GM23338 (cell line): Measurements from ENCODE around the gene TSPAN3. TPM values are rescaled to one million over a fixed set of nuclear protein-coding genes. Genes with fewer than 3 reads are reported as not detected.

Source experiments
- ATAC-seq: fragments of 200-7000 bp; cut with Tn5 transposase; 3 replicates; pipeline ENCODE4 v1.9.1; 2020
- DNase-seq: peaks from one replicate; pipeline ENCODE4 v3.0.0-alpha.2; 2015; ENCODE audit warnings: low spot score
- H2AFZ ChIP-seq: fragments of 200-600 bp; sonication (generic); 2 replicates; pipeline ENCODE4 v1.8.0; 2016; ENCODE audit warnings: antibody characterized with exemption, mild to moderate bottlenecking, moderate library complexity
- H3F3A ChIP-seq: fragments of 200-600 bp; sonication (generic); replicated peaks from 2 replicates; pipeline ENCODE4 v1.8.0; 2017; ENCODE audit warnings: antibody characterized with exemption, mixed run types, low read depth
- H3K27ac ChIP-seq: fragments of 200-600 bp; sonication (generic); 2 replicates; pipeline ENCODE4 v1.6.1; 2016; ENCODE audit warnings: low read depth
- H3K27me3 ChIP-seq: fragments of 200-600 bp; sonication (generic); 2 replicates; pipeline ENCODE4 v1.8.0; 2016; ENCODE audit warnings: mild to moderate bottlenecking, mixed run types, moderate library complexity; ENCODE audit not compliant: insufficient read depth
- H3K36me3 ChIP-seq: fragments of 200-600 bp; sonication (generic); 2 replicates; pipeline ENCODE4 v1.8.0; 2016; ENCODE audit warnings: mild to moderate bottlenecking; ENCODE audit not compliant: insufficient read depth
- H3K4me1 ChIP-seq: fragments of 200-600 bp; sonication (generic); 2 replicates; pipeline ENCODE4 v1.8.0; 2016; ENCODE audit warnings: mild to moderate bottlenecking, moderate library complexity; ENCODE audit not compliant: insufficient read depth
- H3K4me2 ChIP-seq: fragments of 200-600 bp; sonication (generic); 2 replicates; pipeline ENCODE4 v1.7.1; 2017; ENCODE audit warnings: mixed run types
- H3K4me3 ChIP-seq: fragments of 200-600 bp; sonication (generic); 2 replicates; pipeline ENCODE4 v1.6.1; 2016; ENCODE audit warnings: mixed run types
- H3K79me2 ChIP-seq: fragments of 200-600 bp; sonication (generic); replicated peaks from 2 replicates; pipeline ENCODE4 v1.8.0; 2017; ENCODE audit warnings: mild to moderate bottlenecking; ENCODE audit not compliant: insufficient read depth
- H3K9me2 ChIP-seq: fragments of 200-600 bp; sonication (generic); 2 replicates; pipeline ENCODE4 v1.8.0; 2017; ENCODE audit not compliant: insufficient read depth
- H4K20me1 ChIP-seq: fragments of 200-600 bp; sonication (generic); replicated peaks from 2 replicates; pipeline ENCODE4 v1.8.0; 2017; ENCODE audit warnings: mild to moderate bottlenecking; ENCODE audit not compliant: insufficient read depth
- H3K27ac Mint-ChIP-seq: 2 replicates; pipeline ENCODE4 v1.8.0; 2020; ENCODE audit warnings: inconsistent platforms, mild to moderate bottlenecking, moderate library complexity, mixed read lengths
- H3K27me3 Mint-ChIP-seq: 3 replicates; pipeline ENCODE4 v1.8.0; 2022; ENCODE audit warnings: low read depth, mild to moderate bottlenecking, moderate library complexity, mixed read lengths, inconsistent platforms; ENCODE audit not compliant: insufficient read depth, poor library complexity
- H3K36me3 Mint-ChIP-seq: 3 replicates; pipeline ENCODE4 v1.8.0; 2021; ENCODE audit warnings: low read depth, mild to moderate bottlenecking, inconsistent platforms, moderate library complexity, mixed read lengths
- H3K4me1 Mint-ChIP-seq: 3 replicates; pipeline ENCODE4 v1.8.0; 2020; ENCODE audit warnings: mild to moderate bottlenecking, inconsistent platforms, mixed read lengths
- H3K4me3 Mint-ChIP-seq: 3 replicates; pipeline ENCODE4 v1.8.0; 2021; ENCODE audit warnings: moderate library complexity, mild to moderate bottlenecking, inconsistent platforms, mixed read lengths
- H3K9me3 Mint-ChIP-seq: 3 replicates; pipeline ENCODE4 v1.8.0; 2020; ENCODE audit warnings: moderate library complexity, mild to moderate bottlenecking, inconsistent platforms, mixed read lengths
- CREB1 ChIP-seq: fragments of 250-450 bp; sonication (Bioruptor Pico); IDR thresholded peaks from 2 replicates; pipeline ENCODE4 v1.5.0; 2020; ENCODE audit warnings: low read depth, mild to moderate bottlenecking, moderate library complexity
- CTCF ChIP-seq, 2 experiments: fragments of 200-600 bp in 1 of 2; sonication (generic) in 1 of 2; conservative IDR thresholded peaks; 2 replicates each; pipeline versions ENCODE4 v1.5.1 to v1.6.1; 2016 to 2017; ENCODE audit warnings: antibody characterized with exemption in 2 of 2, low read depth in 2 of 2, mild to moderate bottlenecking in 2 of 2, moderate library complexity in 1 of 2
- ETS1 ChIP-seq: IDR thresholded peaks from 2 replicates; pipeline ENCODE4 v1.6.1; 2016; ENCODE audit warnings: antibody characterized with exemption
- EZH2 ChIP-seq: fragments of 200-600 bp; sonication (generic); IDR thresholded peaks from one replicate; pipeline ENCODE4 v1.8.0; 2017; ENCODE audit warnings: antibody characterized with exemption, mild to moderate bottlenecking, low read depth; ENCODE audit not compliant: unreplicated experiment
- EZH2phosphoT487 ChIP-seq: fragments of 200-600 bp; sonication (generic); IDR thresholded peaks from one replicate; pipeline ENCODE4 v1.8.1; 2018; ENCODE audit warnings: antibody characterized with exemption; ENCODE audit not compliant: unreplicated experiment
- JUNB ChIP-seq: IDR thresholded peaks from one replicate; pipeline ENCODE4 v1.6.1; 2016; ENCODE audit warnings: antibody characterized with exemption; ENCODE audit not compliant: unreplicated experiment
- NANOG ChIP-seq: IDR thresholded peaks from 2 replicates; pipeline ENCODE4 v1.6.1; 2016; ENCODE audit warnings: antibody characterized with exemption, borderline replicate concordance
- POLR2AphosphoS5 ChIP-seq: IDR thresholded peaks from 2 replicates; pipeline ENCODE4 v1.6.1; 2016; ENCODE audit warnings: antibody characterized with exemption, low read depth
- REST ChIP-seq: IDR thresholded peaks from one replicate; pipeline ENCODE4 v1.6.1; 2018; ENCODE audit warnings: antibody characterized with exemption; ENCODE audit not compliant: unreplicated experiment
- STAT1 ChIP-seq: IDR thresholded peaks from one replicate; pipeline ENCODE4 v1.6.1; 2016; ENCODE audit warnings: antibody characterized with exemption; ENCODE audit not compliant: unreplicated experiment
- ZNF114 ChIP-seq: fragments of 250-450 bp; sonication (Bioruptor Pico); IDR thresholded peaks from 2 replicates; pipeline ENCODE4 v1.5.0; 2020; ENCODE audit warnings: mild to moderate bottlenecking, moderate library complexity
- ZNF331 ChIP-seq: fragments of 250-450 bp; sonication (Bioruptor Pico); IDR thresholded peaks from 2 replicates; pipeline ENCODE4 v1.5.0; 2020; ENCODE audit warnings: low read depth, mild to moderate bottlenecking, moderate library complexity
- polyA plus RNA-seq: library from polyadenylated mRNA; unstranded; fragments of >200 nt; fragmentation: Nextera tagmentation; extraction: Ambion mirVana; gene quantifications from 2 replicates; pipeline ENCODE4 v1.2.1, GENCODE V29; 2016
- total RNA-seq: library from RNA; depleted of rRNA; stranded (reverse); fragments of >200 nt; shearing (Covaris generic); gene quantifications from 2 replicates; pipeline ENCODE4 v1.2.3, GENCODE V29; 2014

Gene TSPAN3
- total and polyA plus RNA-seq, 2 experiments from 2014 or later, result 72.5 to 159 TPM

GRCh38 chr15:76994496-76994895 lies 76.4 kb downstream of the TSPAN3 start:
- no peaks in the 10 kb centered on the region for H3K27me3 ChIP-seq
- no peaks in the 10 kb centered on the region for H3F3A ChIP-seq
- H2AFZ ChIP-seq, result no peak overlapping the region
- no peak overlapping the region for H3K27ac ChIP-seq
- Mint-ChIP-seq H3K4me3 (no peak overlapping the region), H3K36me3 (no peaks in the 10 kb centered on the region), H3K9me3 (no peaks in the 10 kb centered on the region), H3K27me3 (peaks cover 5% of the 10 kb centered on the region), H3K4me1 (no peaks in the 10 kb centered on the region; the same call in 2 of the 3 replicates), H3K27ac (no peak overlapping the region)
- H3K4me2 ChIP-seq, result no peak overlapping the region
- DNase-seq (no peak), ATAC-seq (no peak)
- no peak for TF ChIP-seq POLR2AphosphoS5
- TF ChIP-seq CREB1, result no peak
- H3K36me3 ChIP-seq, result no peaks in the 10 kb centered on the region
- no peaks in the 10 kb centered on the region for H4K20me1 ChIP-seq
- no peaks in the 10 kb centered on the region for H3K4me1 ChIP-seq
- no peaks in the 10 kb centered on the region for H3K79me2 ChIP-seq
- no peak overlapping the region for H3K4me3 ChIP-seq
- no peaks in the 10 kb centered on the region for H3K9me2 ChIP-seq

- H3K4me3 Mint-ChIP-seq, result no peak overlapping the region
- no peak overlapping the region for H3K27ac Mint-ChIP-seq
- peaks cover 3% of the 10 kb centered on the region for H3K27me3 Mint-ChIP-seq
- Histone ChIP-seq H2AFZ (no peak overlapping the region), H4K20me1 (no peaks in the 10 kb centered on the region), H3K4me2 (no peak overlapping the region), H3K9me2 (no peaks in the 10 kb centered on the region), H3F3A (no peaks in the 10 kb centered on the region), H3K4me1 (no peaks in the 10 kb centered on the region), H3K4me3 (no peak overlapping the region), H3K79me2 (no peaks in the 10 kb centered on the region), H3K27ac (no peak overlapping the region), H3K36me3 (no peaks in the 10 kb centered on the region), H3K27me3 (no peaks in the 10 kb centered on the region)
- no peaks in the 10 kb centered on the region for H3K9me3 Mint-ChIP-seq
- TF ChIP-seq NANOG (no peak), POLR2AphosphoS5 (no peak)
- H3K36me3 Mint-ChIP-seq, result no peaks in the 10 kb centered on the region
- peaks cover under 1% of the 10 kb centered on the region for H3K4me1 Mint-ChIP-seq
- ATAC-seq (no peak), DNase-seq (no peak)
These were observed 76.9 kb downstream of the TSPAN3 start for GRCh38 chr15:76994001-76994400.

- Histone ChIP-seq H3K36me3 (no peaks in the 10 kb centered on the region), H3K27me3 (no peaks in the 10 kb centered on the region), H3K4me1 (no peaks in the 10 kb centered on the region), H4K20me1 (no peaks in the 10 kb centered on the region), H3K4me3 (no peak overlapping the region), H2AFZ (no peak overlapping the region), H3K27ac (no peak overlapping the region), H3K9me2 (no peaks in the 10 kb centered on the region), H3F3A (no peaks in the 10 kb centered on the region), H3K79me2 (no peaks in the 10 kb centered on the region), H3K4me2 (no peak overlapping the region)
- H3K4me3 Mint-ChIP-seq, result no peak overlapping the region
- H3K4me1 Mint-ChIP-seq, result peaks cover 8% of the 10 kb centered on the region
- ATAC-seq (no peak), DNase-seq (no peak)
- H3K9me3 Mint-ChIP-seq, result no peaks in the 10 kb centered on the region
- H3K27me3 Mint-ChIP-seq, result peaks cover 2% of the 10 kb centered on the region
- H3K27ac Mint-ChIP-seq, result no peak overlapping the region
- TF ChIP-seq NANOG (no peak), STAT1 (no peak), CREB1 (no peak), ZNF331 (CRISPR knock-in tag) (no peak), EZH2 (no peak), CTCF (conservative IDR thresholded peaks at IDR 0.05; ENCODE audit: low read depth in 2 of 2) (no peak), EZH2phosphoT487 (no peak), ETS1 (no peak), REST (no peak), JUNB (no peak), ZNF114 (CRISPR knock-in tag) (no peak)
- H3K36me3 Mint-ChIP-seq, result no peaks in the 10 kb centered on the region
These were observed 77.7 kb downstream of the TSPAN3 start for GRCh38 chr15:76993114-76993725.
